Stimulated activated CD8-positive, alpha-beta memory T cell treated with anti-CD3 and anti-CD28 coated beads, Interleukin-2, amount 100 ng/mL, for 1 hour (primary cell): ENCODE results near the gene TRIM24.

ENCODE experiments used
- DNase-seq, 2 donors: peaks; one replicate each; pipeline ENCODE4 v3.0.0-alpha.2; 2020; ENCODE audit warnings: low read depth in 2 of 2

TRIM24 gene

GRCh38 chr7:138538997-138539644, 79.1 kb downstream of the TRIM24 start:
- DNase-seq, result no peak

GRCh38 chr7:138542183-138542582, 82.1 kb downstream of the TRIM24 start:
- no peak for DNase-seq

DNA sequence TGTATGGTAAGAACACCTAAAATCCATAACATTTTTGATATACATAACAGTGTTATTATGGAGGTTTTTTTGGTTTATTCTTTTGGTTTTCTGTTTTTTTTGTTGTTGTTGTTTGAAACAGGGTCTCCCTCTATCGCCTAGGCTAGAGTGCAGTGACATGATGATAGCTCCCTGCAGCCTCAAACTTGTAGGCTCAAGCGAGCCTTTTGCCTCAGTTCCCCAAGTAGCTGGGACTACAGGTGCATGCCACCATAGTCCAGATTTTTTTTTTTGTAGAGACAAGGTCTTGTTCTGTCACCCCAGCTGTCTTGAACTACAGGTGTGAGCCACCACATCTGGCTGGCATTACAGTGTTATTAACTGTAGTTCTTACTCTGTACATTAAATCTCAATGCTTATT, 83.7 kb downstream of the TRIM24 start:
- no peak for DNase-seq

DNA sequence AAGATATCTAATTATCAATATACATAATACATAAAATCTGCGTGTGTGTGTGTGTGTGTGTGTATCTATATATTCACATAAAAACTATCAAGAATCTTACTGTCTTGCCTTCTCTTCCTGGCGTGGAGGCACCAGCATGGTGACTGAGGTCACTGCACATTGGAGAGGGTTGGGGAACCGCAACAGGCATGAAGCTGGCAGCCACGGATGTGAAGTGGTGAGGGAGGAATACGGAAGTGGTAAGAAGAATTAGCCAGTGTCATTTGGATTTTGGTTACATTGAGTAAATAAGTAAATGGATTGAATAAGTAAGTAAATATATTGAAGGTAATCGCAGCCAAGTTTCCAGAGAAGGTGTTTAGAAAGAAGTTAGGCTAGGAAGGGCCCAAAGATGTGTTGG, 85.1 kb downstream of the TRIM24 start:
- DNase-seq, result no peak

DNA sequence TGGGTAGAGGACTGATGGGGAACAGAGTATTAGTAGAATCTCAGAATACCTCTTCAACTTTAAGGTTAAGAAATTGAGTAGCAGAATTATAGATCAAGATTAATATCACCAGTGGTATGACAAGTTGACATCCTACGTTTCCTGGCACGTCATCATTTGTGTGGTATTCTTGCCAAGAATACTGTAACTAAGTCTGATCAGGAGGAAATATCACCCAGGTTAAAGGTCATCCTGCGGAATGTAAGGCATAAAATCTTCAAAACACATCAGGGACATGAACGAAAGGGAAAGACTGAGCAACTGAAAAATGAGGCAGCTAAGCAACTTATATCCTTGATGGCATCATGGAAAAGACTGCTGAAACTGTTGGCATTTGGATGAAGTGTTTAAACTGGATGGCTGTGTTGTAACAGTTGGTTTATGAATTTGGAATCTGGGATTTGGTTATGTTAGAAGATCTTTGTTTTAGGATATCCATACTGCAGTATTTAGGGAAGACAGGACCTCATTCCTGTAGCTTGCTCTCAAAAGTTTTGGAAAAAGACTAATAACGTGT, 86.1 kb downstream of the TRIM24 start:
- no peak for DNase-seq

GRCh38 chr7:138546829-138547228, 86.8 kb downstream of the TRIM24 start:
- no peak for DNase-seq

GRCh38 chr7:138549082-138549481, 89.0 kb downstream of the TRIM24 start:
- DNase-seq, result no peak

DNA sequence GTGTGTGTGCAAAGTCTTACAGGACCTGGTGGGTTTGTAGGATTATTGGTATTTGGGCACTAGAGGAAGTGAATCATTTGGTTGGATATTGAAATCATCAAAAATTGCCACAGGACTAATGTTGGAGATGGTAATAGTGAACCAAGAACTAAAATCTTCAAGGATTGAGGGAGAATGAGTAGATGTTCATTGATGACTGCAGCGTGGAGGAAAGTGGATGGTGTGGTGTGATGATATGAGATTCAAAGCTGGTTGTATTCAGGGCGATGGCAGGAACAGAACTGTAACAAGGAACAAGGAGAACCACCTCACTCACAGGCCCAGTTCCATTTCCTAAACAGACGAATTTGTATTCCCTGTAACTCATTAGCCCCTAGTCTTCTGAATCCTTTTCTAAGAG, 90.3 kb downstream of the TRIM24 start:
- DNase-seq, result no peak

GRCh38 chr7:138551102-138551501, 91.0 kb downstream of the TRIM24 start:
- DNase-seq, result no peak

- no peak for DNase-seq
Measured at GRCh38 chr7:138553805-138554204, 93.7 kb downstream of the TRIM24 start.

DNA sequence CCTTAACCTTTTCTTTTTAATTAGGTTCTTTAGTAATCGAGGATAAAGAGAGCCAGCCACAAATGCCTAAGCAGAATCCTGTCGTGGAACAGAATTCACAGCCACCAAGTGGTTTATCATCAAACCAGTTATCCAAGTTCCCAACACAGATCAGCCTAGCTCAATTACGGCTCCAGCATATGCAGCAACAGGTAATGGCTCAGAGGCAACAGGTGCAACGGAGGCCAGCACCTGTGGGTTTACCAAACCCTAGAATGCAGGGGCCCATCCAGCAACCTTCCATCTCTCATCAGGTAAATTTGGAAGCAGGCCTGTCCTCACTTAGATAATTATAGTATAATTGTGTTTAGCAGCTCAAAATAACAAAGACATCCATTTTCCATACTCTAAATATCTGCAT, 94.6 kb downstream of the TRIM24 start:
- no peak for DNase-seq

DNA sequence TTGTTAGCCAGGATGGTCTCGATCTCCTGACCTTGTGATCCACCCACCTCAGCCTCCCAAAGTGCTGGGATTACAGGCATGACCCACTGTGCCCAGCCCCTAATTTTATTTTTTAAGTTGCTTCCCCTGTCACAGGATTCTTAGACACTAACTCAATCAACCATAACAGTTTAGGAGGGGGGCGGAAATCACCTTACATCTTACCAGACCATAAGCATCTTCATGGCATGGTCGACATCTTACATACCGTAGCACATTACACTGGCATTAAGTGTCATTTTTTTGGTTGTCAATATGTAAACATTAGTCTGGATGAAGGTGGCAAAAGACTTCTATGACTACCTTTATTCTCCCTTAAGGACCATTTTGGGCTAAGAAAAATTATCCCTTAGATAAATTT, 95.6 kb downstream of the TRIM24 start:
- no peak for DNase-seq

DNA sequence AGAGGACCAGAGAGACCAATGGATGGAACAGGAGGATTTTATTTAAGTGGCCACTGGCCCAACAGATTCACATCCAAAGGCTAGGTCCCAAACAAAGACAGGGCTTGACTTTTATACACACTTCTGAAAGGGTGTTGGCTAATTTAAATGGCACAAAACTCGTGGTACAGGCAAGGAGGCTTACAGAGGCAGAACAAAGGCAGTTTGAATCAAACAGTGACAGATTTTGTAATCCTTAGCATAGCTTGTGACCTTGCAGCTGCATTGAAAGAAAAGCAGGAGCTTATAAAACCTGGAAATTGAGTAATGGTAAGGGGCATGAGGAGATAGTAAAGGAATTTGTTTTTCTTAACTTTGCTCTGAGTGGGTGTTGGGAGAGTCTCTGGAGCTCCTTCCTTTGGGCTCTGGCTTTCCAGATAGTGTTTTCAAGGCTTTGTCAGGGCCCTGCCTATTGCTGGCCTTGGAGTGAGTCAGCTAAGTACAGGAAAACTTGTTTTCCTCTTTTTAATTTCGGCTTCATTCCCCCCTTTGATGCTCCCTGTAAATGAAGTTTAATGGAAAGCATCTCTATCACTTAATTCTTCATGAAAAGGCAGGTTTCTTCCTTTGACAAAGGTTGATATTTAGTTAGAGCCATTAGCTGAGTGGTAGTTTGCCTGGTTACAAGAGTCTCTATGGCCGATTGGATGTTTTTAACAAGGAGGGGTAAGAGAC, 96.9 kb downstream of the TRIM24 start:
- no peak for DNase-seq

- no peak for DNase-seq
Measured at GRCh38 chr7:138559448-138559847, 99.4 kb downstream of the TRIM24 start.

GRCh38 chr7:138563808-138564207, 103.7 kb downstream of the TRIM24 start:
- no peak for DNase-seq

- no peak for DNase-seq
Measured at GRCh38 chr7:138564365-138564764, 104.3 kb downstream of the TRIM24 start.

GRCh38 chr7:138565071-138565450, 105.0 kb downstream of the TRIM24 start:
- no peak for DNase-seq

DNA sequence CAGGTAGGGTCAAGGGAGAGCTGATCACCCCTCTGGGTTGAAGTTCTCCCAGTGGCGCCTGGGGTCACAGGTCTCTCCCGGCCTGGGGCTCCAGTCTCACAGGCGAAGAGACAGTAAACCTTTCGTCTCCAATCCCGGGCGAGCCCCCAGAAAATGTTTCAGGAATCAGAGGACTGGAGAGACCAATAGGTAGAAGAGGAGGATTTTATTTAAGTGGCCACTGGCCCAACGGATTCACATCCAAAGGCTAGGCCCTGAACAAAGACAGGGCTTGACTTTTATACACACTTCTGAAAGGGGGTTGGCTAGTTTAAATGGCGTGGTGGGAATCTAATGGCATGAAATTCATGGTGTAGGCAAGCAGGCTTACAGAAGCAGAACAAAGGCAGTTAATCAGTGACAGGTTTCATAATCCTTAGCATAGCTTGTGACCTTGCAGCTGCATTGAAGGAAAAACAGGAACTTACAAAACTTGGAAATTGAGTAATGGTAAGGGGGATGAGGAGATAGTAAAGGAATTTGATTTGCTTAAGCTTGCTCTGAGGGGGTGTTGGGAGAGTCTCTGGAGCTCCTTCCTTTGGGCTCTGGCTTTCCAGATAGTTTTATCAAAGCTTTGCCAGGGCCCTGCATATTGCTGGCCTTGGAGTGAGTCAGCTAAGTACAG, 105.5 kb downstream of the TRIM24 start:
- no peak for DNase-seq

- DNase-seq, result no peak
Measured at GRCh38 chr7:138568655-138569054, 108.6 kb downstream of the TRIM24 start.

DNA sequence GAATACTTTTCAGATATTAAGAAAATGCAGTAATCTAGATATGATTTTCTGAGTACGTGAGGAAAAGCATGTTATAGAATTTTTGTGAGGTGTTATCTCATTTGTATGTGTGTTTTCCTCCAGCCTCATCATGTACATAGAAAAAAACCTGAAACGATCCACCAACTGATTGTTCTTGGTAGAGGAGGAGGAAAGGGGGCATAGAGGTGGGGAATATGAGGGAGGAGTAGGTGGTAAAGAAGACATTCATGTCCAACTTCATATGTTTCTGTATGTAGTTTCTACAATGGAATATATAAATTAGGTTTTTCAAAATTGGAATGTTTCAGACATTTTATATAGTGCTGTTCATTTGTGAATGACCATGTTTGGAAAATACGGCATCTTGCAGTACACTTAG, 109.4 kb downstream of the TRIM24 start:
- DNase-seq, result no peak

DNA sequence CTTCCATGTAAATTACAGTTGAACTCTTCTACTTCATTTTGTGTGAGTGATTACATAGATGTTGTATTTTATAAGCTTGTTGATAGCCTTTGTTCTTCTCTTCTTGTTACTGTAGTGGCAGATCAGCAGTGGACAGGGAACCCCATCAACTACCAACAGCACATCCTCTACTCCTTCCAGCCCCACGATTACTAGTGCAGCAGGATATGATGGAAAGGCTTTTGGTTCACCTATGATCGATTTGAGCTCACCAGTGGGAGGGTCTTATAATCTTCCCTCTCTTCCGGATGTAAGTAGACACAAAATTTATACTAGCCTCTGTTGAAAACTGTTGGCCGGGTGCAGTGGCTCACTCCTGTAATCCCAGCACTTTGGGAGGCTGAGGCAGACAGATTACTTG, 110.7 kb downstream of the TRIM24 start:
- DNase-seq, result no peak

GRCh38 chr7:138573741-138574140, 113.7 kb downstream of the TRIM24 start:
- no peak for DNase-seq

- DNase-seq, result no peak
Measured at GRCh38 chr7:138575897-138576428, 115.9 kb downstream of the TRIM24 start.
